ENCODE data around the gene SMIM29.

GRCh38 chr6:34248198-34248726, 544 bp downstream of the SMIM29 start:
- TF ChIP-seq MYC (IDR thresholded peaks at IDR 0.05; ENCODE audit: low read depth, low read length) (no peak), MAX (IDR thresholded peaks at IDR 0.05; ENCODE audit: insufficient read depth, insufficient read length) (no peak), POLR2A (IDR thresholded peaks at IDR 0.05; ENCODE audit: low read depth, low read length) (no peak), GATA2 (IDR thresholded peaks at IDR 0.05; ENCODE audit: insufficient read depth, insufficient read length, low read depth, low read length) (no peak)
- TF ChIP-seq, protein P1, sequence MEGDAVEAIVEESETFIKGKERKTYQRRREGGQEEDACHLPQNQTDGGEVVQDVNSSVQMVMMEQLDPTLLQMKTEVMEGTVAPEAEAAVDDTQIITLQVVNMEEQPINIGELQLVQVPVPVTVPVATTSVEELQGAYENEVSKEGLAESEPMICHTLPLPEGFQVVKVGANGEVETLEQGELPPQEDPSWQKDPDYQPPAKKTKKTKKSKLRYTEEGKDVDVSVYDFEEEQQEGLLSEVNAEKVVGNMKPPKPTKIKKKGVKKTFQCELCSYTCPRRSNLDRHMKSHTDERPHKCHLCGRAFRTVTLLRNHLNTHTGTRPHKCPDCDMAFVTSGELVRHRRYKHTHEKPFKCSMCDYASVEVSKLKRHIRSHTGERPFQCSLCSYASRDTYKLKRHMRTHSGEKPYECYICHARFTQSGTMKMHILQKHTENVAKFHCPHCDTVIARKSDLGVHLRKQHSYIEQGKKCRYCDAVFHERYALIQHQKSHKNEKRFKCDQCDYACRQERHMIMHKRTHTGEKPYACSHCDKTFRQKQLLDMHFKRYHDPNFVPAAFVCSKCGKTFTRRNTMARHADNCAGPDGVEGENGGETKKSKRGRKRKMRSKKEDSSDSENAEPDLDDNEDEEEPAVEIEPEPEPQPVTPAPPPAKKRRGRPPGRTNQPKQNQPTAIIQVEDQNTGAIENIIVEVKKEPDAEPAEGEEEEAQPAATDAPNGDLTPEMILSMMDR (IDR thresholded peaks at IDR 0.05; ENCODE audit: extremely low read depth in 1 of 2, insufficient read depth in 1 of 2, low read depth in 1 of 2, low read length in 2 of 2), result no peak
